Islet of Langerhans (tissue), 1 donor: ENCODE data around the gene ZNF20.
"Not testable (repeated sequence)": the region's sequence is repeated elsewhere in the genome, so short reads cannot be mapped to it uniquely, and the experiment has no call there.

Source experiments
- FAIRE-seq: peaks from one replicate; lab custom pipeline; 2011; peaks lifted over from hg19 to GRCh38; lab: Jason Lieb, UNC

The ZNF20 gene

DNA sequence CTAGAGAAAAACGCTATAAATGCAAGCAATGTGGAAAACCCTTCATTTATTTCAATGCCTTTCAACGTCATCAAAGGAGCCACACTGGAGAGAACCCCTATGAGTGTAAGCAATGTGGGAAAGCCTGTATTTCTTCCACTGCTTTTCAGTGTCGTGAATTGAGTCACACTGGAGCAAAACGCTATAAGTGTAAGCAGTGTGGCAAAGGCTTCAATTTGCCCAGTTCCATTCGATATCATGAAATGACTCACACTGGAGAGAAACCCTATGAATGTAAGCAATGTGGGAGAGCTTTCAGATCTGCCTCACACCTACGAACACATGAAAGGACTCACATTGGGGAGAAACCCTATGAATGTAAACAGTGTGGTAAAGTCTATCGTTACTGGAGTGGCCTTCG is 27.4 kb downstream of the ZNF20 start:
- no peak for FAIRE-seq

DNA sequence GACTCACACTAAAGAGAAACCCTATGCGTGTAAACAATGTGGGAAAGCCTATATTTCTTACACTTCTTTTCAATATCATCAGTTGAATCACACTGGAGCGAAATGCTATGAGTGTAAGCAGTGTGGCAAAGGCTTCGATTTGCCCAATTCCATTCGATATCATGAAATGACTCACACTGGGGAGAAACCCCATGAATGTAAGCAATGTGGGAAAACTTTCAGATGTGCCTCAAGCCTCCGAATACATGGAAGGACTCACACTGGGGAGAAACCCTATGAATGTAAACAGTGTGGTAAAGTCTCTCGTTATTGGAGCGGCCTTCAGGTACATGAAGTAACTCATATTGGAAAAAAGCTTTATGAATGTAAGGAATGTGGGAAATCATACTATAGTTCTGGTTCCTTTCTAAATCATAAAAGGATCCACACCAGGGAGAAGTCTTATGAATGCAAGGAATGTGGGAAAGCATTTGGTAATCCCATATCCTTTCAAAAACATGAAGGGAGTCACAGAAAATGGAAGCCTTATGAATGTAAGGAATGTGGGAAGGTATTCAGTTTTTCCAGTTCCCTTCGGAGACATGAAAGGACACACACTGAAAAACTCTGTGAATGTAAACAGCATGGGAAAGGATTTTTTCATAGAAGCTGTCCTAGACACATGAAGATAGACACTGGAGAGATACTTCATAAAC is 28.1 kb downstream of the ZNF20 start:
- FAIRE-seq: no peak

- no peak for FAIRE-seq
Observed at GRCh38 chr19:12111176-12111575, 29.0 kb downstream of the ZNF20 start.

DNA sequence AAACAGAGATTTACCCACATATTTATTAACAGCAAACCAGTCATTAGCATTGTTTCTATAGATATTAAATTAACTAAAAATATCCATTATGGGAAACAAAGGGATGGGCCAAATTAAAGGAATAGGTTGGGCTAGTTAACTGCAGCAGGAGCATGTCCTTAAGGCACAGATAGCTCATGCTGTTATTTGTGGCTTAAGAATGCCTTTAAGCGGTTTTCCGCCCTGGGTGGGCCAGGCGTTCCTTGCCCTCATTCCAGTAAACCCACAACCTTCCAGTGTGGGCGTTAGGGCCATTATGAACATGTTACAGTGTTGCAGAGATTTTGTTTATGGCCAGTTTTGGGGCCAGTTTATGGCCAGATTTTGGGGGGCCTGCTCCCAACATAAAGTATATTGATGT is 36.2 kb downstream of the ZNF20 start:
- not testable (repeated sequence) for FAIRE-seq

DNA sequence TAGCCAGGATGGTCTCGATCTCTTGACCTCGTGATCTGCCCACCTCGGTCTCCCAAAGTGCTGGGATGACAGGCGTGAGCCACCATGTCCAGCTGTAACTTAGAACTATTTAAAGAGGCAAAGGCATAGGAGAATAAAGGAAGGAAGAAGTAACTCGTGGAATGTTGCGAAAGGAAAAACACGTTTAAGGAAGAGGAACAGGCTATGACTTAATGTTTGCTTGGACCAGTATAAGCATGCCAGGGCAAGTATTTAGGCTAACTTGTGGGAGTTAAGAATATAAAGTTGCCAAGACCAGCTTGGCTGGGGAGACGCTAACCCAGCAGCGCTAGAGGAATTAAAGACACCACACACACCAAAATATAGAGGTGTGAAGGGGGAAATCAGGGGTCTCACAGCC is 42.1 kb downstream of the ZNF20 start:
- FAIRE-seq: no peak

GRCh38 chr19:12095111-12095790 is 44.9 kb downstream of the ZNF20 start:
- no peak for FAIRE-seq

DNA sequence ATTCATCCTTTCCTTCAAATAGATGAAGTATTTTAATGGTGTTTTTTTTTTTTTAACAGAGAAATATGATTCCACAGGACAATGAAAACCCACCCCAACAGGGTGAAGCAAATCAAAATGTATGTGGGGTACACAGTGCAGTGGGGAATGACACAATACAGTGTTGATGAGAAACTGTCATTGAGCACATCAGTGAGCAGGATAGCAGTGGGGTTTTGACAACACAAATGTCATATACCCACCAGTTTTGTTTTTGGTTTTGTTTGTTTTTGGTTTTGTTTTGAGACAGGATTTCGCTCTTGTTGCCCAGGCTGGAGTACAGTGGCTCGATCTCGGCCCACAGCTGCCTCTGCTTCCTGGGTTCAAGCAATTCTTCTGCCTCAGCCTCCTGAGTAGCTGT is 46.4 kb downstream of the ZNF20 start:
- no peak for FAIRE-seq

GRCh38 chr19:12092956-12093355 is 47.2 kb downstream of the ZNF20 start:
- no peak for FAIRE-seq

DNA sequence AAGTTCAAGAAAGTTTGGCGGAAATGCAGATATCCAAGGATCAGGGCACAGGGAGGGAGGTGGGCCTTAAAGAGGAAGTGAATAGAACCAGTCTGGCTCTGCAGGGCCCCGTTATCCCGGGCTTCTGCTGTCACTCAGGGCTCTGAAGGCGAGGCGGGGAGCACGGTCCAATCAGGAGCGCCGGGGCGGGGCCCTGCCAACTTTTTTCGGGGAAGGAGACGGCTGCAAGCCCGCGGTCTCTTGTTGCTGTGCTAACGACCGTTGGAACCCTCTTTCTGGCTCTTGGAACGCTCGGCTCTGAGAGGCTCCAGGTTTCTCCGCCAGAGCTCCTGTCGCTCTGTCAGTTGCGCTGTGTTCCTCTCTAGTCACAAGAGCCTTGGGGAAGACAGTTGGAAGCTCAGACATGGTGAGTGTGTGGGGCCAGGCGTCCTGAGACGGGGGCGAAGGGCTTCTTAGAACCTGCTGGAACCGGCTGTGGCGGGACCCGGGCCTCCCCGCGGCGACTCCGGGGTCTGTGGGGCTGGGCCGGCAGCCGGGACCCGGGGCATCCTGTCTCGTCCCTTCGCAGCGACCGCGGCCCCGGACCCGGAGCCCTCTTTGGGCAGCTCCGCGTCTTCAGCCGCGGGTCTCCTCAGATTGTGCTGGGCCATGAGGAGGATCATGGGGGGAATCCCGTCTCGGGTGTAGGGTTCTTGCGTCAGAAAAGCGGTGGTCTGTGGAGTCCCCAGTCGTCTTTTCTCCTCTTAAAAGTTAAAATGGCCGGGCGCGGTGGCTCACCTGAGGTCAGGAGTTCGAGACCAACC is 47.9 kb downstream of the ZNF20 start:
- no peak for FAIRE-seq

DNA sequence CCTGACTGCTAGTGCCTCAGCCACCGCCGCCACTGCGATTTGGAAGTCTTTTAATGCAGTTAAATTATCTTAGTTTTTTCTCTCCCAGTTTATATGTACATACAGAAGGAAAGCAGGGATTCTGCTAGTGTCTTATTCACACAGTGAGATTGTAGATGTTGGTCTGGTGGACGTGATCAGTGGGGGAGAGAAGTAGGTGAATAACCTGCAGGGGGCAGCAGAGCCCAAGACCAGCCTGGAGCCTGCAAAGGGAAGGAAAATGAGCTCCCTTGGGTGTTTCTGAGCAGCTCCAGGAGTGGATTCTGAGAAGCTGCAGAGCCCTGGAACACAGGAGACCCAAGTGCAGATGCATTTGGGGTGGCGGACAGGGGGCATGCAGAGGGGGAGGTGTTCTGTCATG is 49.3 kb downstream of the ZNF20 start:
- FAIRE-seq: no peak

- FAIRE-seq: no peak
Observed at GRCh38 chr19:12085074-12085818, 54.9 kb downstream of the ZNF20 start.

GRCh38 chr19:12083336-12083735 is 56.8 kb downstream of the ZNF20 start:
- FAIRE-seq: not testable (repeated sequence)
